ENCODE data around the gene CLDN18. TPM values are rescaled to one million over a fixed set of nuclear protein-coding genes. Genes with fewer than 3 reads are reported as not detected.

CLDN18 gene
- polyA plus RNA-seq, 2 donors: 0.05 to 0.61 TPM

DNA sequence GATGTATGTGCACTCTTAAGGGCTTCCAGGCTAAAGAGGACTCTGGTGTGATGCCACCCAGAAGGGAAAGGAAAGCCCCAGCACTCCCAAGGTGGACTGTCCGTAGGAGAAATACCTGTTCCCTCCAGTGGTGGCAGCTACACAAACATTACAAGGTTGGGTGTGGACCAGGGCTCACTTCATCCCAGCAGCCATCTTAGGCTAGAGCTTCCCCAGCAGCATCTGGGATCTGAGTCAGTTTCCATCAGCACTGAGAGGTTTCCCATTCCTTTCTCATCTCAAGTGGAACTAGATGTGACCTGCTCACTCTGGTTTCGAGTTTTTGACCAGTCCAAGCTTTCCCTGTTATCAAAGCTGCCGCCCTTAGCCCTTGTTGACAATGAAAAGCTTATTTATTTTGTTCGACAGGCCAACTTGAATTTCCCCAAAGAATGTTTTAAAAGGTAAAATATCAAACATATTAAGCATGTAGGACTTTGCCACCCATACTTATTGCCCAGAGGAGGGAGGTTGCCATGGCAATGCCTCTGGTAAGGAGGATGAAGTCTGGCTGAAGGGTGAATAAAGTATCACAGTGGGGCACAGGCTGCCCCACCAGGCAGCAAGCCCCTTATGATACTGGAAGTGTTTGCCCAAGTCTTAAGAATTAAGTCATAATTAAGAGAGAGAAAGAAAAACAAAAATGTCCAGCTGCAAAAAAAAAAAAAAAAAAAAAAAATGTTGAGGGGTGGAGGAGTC, 28.9 kb downstream of the CLDN18 start:
- Histone ChIP-seq H3K27me3 (ENCODE audit: control insufficient read depth in 1 of 2, insufficient read depth in 2 of 2, low read length in 2 of 2) (no peaks in the 10 kb centered on the region), H3K36me3 (ENCODE audit: control insufficient read depth in 2 of 2, insufficient read depth in 2 of 2, low read length in 1 of 2) (no peaks in the 10 kb centered on the region), H3K4me3 (ENCODE audit: low read depth in 1 of 2, low read length in 2 of 2) (no peak overlapping the region), H3K9me3 (ENCODE audit: control insufficient read depth in 2 of 2, insufficient read depth in 1 of 2, low read depth in 1 of 2, low read length in 1 of 2) (no peaks in the 10 kb centered on the region), H3K4me1 (ENCODE audit: control insufficient read depth in 2 of 2, insufficient read depth in 2 of 2, low read length in 1 of 2) (no peaks in the 10 kb centered on the region), H3K27ac (ENCODE audit: low read depth in 2 of 2, low read length in 1 of 2) (no peak overlapping the region)
- WGBS, 2 donors: 85 to 86% methylated on average over 4 of the region's 4 CpGs

DNA sequence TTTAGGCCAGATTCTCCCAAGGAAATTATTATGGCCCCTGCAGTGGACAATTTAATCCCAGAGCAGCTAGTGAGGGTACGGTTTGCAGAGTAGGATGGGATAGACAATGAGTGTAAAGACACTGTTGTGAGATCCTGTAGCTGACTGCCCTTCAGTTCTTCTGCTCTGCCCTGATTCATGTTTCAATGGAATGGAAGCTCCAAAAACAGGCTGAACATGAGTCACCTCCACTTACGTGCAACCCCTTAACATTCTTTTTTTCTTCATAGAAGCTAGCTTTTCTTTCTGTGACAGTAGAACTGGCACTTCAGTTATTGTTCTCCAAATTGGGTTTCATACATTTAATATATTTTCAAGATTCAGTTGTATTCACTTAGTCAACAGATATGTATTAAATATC, 32.1 kb downstream of the CLDN18 start:
- H3K4me1 ChIP-seq (ENCODE audit: control insufficient read depth in 2 of 2, insufficient read depth in 2 of 2, low read length in 1 of 2): no peaks in the 10 kb centered on the region
- H3K27ac ChIP-seq (ENCODE audit: low read depth in 2 of 2, low read length in 1 of 2): no peak overlapping the region
- WGBS, 2 donors: 64 to 72% methylated on average over 2 of the region's 2 CpGs
- H3K36me3 ChIP-seq (ENCODE audit: control insufficient read depth in 2 of 2, insufficient read depth in 2 of 2, low read length in 1 of 2): no peaks in the 10 kb centered on the region
- H3K27me3 ChIP-seq (ENCODE audit: control insufficient read depth in 1 of 2, insufficient read depth in 2 of 2, low read length in 2 of 2): no peaks in the 10 kb centered on the region
- no peak overlapping the region for H3K4me3 ChIP-seq (ENCODE audit: low read depth in 1 of 2, low read length in 2 of 2)
- H3K9me3 ChIP-seq (ENCODE audit: control insufficient read depth in 2 of 2, insufficient read depth in 1 of 2, low read depth in 1 of 2, low read length in 1 of 2): no peaks in the 10 kb centered on the region

DNA sequence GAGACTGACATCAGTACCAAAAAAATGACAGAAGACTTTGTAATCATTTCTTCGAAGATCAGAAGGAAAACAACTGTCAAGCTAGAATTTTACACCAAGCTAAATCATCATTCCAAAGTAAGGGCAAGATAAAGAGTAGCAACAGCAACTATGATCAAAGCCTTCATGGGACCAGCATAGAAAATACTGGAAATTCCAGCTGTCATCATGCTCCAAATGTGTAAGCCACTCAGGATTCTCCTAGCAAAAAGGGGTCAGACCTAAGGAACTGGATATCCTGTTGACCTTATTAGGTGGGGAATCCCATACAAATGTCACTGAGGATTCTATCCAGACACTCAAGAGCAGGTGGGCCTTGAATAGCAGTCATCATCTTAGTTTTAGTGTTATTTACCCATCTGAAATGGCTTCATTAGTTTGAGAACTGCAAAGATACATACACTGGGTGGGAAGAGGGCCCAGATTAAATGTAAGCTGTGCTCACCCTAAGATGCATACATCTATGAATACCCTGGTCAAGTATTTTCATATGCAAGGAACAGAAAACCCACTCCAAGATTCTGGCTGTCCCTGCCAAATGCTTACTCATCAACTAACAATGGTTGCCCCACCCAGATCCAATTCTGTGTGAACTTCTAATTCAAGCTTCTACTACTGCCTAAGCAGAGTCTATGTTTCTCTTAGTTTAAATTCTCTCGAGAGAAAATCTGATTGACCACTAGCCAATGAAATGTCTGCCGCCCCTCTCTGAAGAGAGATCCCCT, 33.5 kb downstream of the CLDN18 start:
- H3K27me3 ChIP-seq (ENCODE audit: control insufficient read depth in 1 of 2, insufficient read depth in 2 of 2, low read length in 2 of 2): no peaks in the 10 kb centered on the region
- H3K9me3 ChIP-seq (ENCODE audit: control insufficient read depth in 2 of 2, insufficient read depth in 1 of 2, low read depth in 1 of 2, low read length in 1 of 2): no peaks in the 10 kb centered on the region
- no peak overlapping the region for H3K27ac ChIP-seq (ENCODE audit: low read depth in 2 of 2, low read length in 1 of 2)
- H3K4me3 ChIP-seq (ENCODE audit: low read depth in 1 of 2, low read length in 2 of 2): no peak overlapping the region
- no peaks in the 10 kb centered on the region for H3K4me1 ChIP-seq (ENCODE audit: control insufficient read depth in 2 of 2, insufficient read depth in 2 of 2, low read length in 1 of 2)
- H3K36me3 ChIP-seq (ENCODE audit: control insufficient read depth in 2 of 2, insufficient read depth in 2 of 2, low read length in 1 of 2): no peaks in the 10 kb centered on the region
- 63 to 68% methylated on average over 3 of the region's 3 CpGs for WGBS, 2 donors

DNA sequence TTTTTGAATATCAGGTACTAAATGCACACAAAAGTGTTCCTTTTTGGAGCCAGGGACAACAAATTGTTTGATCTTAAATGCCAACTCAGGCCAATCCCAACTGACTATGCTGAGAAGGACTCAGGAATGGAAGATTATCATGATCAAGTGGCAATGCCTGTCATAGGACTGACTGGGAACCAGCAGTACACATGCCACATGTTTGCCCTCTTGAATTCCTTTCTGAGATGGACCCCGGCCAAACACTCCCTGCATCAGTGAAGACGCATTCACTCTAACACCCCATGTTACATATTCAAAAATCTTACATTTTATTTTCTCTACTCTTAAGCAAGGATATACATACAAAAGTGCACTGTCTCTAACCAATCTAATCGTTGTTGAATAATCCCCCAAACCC, 36.1 kb downstream of the CLDN18 start:
- WGBS, 2 donors: 83 to 88% methylated on average over 3 of the region's 3 CpGs

DNA sequence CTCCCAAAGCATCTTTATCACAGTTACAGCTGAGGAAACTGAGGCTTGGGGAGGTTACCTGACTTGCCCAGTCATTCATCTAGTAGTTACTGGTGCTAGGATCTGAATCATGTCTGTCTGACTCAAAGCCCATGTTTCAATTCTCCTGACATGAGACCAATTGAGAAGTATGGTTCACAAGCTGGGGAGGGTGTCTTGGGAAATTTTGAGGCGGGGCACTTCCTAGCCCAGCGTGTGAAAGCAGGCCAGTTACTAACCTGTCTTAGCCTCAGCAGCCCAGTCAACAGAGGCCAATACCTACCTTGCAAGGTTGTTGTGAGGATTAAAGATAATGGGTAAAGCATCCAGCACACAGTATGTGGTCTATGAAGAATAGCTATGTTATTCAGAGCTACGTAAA, 37.0 kb downstream of the CLDN18 start:
- Histone ChIP-seq H3K27ac (ENCODE audit: low read depth in 2 of 2, low read length in 1 of 2) (no peak overlapping the region), H3K27me3 (ENCODE audit: control insufficient read depth in 1 of 2, insufficient read depth in 2 of 2, low read length in 2 of 2) (no peaks in the 10 kb centered on the region), H3K36me3 (ENCODE audit: control insufficient read depth in 2 of 2, insufficient read depth in 2 of 2, low read length in 1 of 2) (peaks cover 0 to 5% of the 10 kb centered on the region in 2 donors), H3K4me1 (ENCODE audit: control insufficient read depth in 2 of 2, insufficient read depth in 2 of 2, low read length in 1 of 2) (no peaks in the 10 kb centered on the region), H3K4me3 (ENCODE audit: low read depth in 1 of 2, low read length in 2 of 2) (no peak overlapping the region), H3K9me3 (ENCODE audit: control insufficient read depth in 2 of 2, insufficient read depth in 1 of 2, low read depth in 1 of 2, low read length in 1 of 2) (no peaks in the 10 kb centered on the region)
- WGBS, 2 donors: 45 to 51% methylated on average over 3 of the region's 3 CpGs

More for the DNA sequence above, 36.1 kb downstream of the CLDN18 start:
- no peak overlapping the region for H3K27ac ChIP-seq (ENCODE audit: low read depth in 2 of 2, low read length in 1 of 2)
- peaks cover 0 to 5% of the 10 kb centered on the region in 2 donors for H3K36me3 ChIP-seq (ENCODE audit: control insufficient read depth in 2 of 2, insufficient read depth in 2 of 2, low read length in 1 of 2)
- H3K4me3 ChIP-seq (ENCODE audit: low read depth in 1 of 2, low read length in 2 of 2): no peak overlapping the region
- no peaks in the 10 kb centered on the region for H3K4me1 ChIP-seq (ENCODE audit: control insufficient read depth in 2 of 2, insufficient read depth in 2 of 2, low read length in 1 of 2)
- H3K9me3 ChIP-seq (ENCODE audit: control insufficient read depth in 2 of 2, insufficient read depth in 1 of 2, low read depth in 1 of 2, low read length in 1 of 2): no peaks in the 10 kb centered on the region
- H3K27me3 ChIP-seq (ENCODE audit: control insufficient read depth in 1 of 2, insufficient read depth in 2 of 2, low read length in 2 of 2): no peaks in the 10 kb centered on the region

DNA sequence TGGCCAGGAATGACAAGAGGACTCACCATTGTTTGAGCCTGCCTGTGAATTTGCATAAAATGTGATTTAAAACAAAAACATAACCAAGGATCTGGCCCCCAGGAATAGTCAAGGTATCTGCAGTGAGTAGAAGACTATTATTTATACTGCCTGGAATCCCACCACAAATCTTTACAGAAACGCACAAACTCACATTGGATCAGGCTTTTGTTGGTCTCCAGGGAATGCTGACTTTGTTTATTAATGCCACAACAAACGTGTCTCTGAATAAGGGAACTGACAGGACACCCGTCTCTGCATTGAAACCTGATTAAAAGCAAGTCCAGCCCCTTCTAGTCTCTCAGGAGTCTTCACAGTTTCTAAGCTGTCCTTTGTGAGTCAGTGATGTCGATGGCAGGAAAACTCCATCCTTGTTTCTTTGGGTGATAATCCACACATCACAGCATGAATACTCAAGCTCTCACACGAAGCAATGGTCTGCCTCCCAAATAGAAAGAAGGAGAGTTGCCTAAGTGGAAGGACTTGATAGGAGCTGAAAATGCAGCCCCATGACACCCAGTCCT, 37.7 kb downstream of the CLDN18 start:
- Histone ChIP-seq H3K27me3 (ENCODE audit: control insufficient read depth in 1 of 2, insufficient read depth in 2 of 2, low read length in 2 of 2) (no peaks in the 10 kb centered on the region), H3K36me3 (ENCODE audit: control insufficient read depth in 2 of 2, insufficient read depth in 2 of 2, low read length in 1 of 2) (peaks cover 0 to 5% of the 10 kb centered on the region in 2 donors), H3K9me3 (ENCODE audit: control insufficient read depth in 2 of 2, insufficient read depth in 1 of 2, low read depth in 1 of 2, low read length in 1 of 2) (no peaks in the 10 kb centered on the region), H3K27ac (ENCODE audit: low read depth in 2 of 2, low read length in 1 of 2) (no peak overlapping the region), H3K4me1 (ENCODE audit: control insufficient read depth in 2 of 2, insufficient read depth in 2 of 2, low read length in 1 of 2) (no peaks in the 10 kb centered on the region), H3K4me3 (ENCODE audit: low read depth in 1 of 2, low read length in 2 of 2) (no peak overlapping the region)
- 64 to 71% methylated on average over 5 of the region's 5 CpGs for WGBS, 2 donors

DNA sequence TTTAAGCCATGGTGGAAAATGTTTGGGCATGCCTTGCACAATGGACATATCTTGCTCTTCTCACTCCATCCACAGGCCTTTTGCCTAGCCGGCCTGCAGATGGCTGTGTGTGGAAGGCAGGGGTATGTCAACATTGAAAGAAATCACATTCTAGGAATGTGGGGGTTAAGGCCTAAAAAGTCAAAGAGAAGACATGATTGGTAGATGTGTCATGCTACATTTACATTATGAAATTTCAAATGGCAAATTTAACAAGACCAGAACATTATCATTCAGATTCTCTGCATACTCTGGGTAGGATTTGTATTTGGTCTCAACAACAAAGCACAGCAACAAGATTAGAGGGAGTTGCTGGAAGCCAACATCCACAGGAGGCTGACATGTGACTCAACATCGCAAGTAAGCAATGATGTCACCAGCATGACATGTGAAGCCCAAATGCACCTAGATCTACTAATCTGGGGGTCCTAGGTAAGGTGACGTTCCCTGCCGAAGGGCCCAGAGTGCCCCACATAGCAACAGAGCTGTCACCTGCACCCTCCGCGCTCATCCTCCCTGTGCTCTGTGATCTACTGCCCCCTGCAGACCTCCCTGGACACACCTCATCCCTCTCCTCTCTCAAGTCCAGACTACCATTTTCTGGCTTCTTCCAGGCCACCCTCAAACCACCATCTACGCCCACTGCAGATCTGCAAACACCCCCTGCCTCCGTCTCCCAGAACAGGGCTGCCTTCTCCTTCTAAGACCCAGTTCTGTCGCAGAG, 39.4 kb downstream of the CLDN18 start:
- WGBS, 2 donors: 92 to 94% methylated on average over 9 of the region's 9 CpGs
- H3K27ac ChIP-seq (ENCODE audit: low read depth in 2 of 2, low read length in 1 of 2): no peak overlapping the region
- H3K27me3 ChIP-seq (ENCODE audit: control insufficient read depth in 1 of 2, insufficient read depth in 2 of 2, low read length in 2 of 2): no peaks in the 10 kb centered on the region
- no peaks in the 10 kb centered on the region for H3K4me1 ChIP-seq (ENCODE audit: control insufficient read depth in 2 of 2, insufficient read depth in 2 of 2, low read length in 1 of 2)
- no peaks in the 10 kb centered on the region for H3K9me3 ChIP-seq (ENCODE audit: control insufficient read depth in 2 of 2, insufficient read depth in 1 of 2, low read depth in 1 of 2, low read length in 1 of 2)
- H3K4me3 ChIP-seq (ENCODE audit: low read depth in 1 of 2, low read length in 2 of 2): no peak overlapping the region
- peaks cover 3 to 5% of the 10 kb centered on the region in 2 donors for H3K36me3 ChIP-seq (ENCODE audit: control insufficient read depth in 2 of 2, insufficient read depth in 2 of 2, low read length in 1 of 2)

DNA sequence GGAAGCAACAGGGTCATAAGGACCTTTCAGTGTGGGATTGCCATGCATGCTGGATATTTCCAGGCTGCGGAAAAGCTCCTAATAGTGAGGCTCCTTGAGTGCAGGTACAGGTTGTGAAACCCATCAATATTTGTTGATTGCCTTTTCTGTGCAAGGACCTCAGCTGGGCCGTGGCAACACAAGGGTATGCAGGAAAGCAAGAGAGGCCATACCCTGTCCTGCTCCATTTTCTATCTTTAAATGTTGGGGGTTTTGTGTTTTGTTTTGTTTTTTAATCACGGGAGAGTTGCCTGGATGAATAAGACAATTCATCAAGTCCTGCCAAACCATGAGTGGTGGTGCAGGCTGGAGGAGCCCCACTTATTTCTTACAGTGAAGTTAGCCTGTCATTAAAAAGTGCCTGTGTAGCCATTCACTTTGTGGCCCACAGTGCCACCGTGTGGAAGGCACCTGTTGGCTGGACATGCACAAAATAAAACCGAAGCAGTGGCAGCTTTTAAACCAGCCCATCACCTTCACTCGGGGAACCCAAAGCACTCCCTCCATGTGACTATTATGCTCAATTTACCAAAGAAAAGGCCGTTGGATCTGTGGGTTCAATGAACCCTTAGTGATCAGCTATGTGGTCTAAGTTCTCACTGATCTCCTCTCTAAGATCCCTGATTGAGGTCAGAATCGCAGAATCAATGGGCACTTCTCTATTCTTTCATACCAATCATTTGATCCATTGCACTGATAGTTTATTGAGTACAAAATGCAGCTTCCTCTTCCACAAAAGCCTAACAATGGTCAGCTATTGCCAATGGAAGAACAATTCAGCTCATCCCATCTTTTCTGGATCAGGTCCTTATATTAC, 42.2 kb downstream of the CLDN18 start:
- H3K4me1 ChIP-seq (ENCODE audit: control insufficient read depth in 2 of 2, insufficient read depth in 2 of 2, low read length in 1 of 2): no peaks in the 10 kb centered on the region
- no peaks in the 10 kb centered on the region for H3K9me3 ChIP-seq (ENCODE audit: control insufficient read depth in 2 of 2, insufficient read depth in 1 of 2, low read depth in 1 of 2, low read length in 1 of 2)
- no peak overlapping the region for H3K4me3 ChIP-seq (ENCODE audit: low read depth in 1 of 2, low read length in 2 of 2)
- 47 to 51% methylated on average over 8 of the region's 8 CpGs for WGBS, 2 donors
- no peaks in the 10 kb centered on the region for H3K27me3 ChIP-seq (ENCODE audit: control insufficient read depth in 1 of 2, insufficient read depth in 2 of 2, low read length in 2 of 2)
- H3K27ac ChIP-seq (ENCODE audit: low read depth in 2 of 2, low read length in 1 of 2): no peak overlapping the region
- peaks cover 3 to 5% of the 10 kb centered on the region in 2 donors for H3K36me3 ChIP-seq (ENCODE audit: control insufficient read depth in 2 of 2, insufficient read depth in 2 of 2, low read length in 1 of 2)

DNA sequence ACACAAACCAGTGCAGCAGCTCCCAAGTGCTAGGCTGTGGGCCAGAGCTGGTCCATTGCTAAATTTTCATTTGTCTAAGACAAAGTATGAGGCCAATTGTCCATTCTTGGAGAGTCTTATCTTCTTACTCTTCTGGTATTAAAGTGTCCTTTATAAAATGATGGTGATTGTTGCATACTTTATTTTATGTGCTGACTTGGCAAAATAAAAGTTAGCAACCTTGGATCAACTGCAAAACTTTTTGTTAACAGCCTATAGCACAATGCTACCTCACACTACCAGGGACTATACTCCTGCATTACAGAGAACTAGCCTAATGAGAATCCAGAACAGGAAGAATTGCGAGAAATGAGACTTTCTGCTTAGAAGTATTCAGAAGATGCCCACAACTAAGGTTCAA, 44.1 kb downstream of the CLDN18 start:
- Histone ChIP-seq H3K4me1 (ENCODE audit: control insufficient read depth in 2 of 2, insufficient read depth in 2 of 2, low read length in 1 of 2) (no peaks in the 10 kb centered on the region), H3K9me3 (ENCODE audit: control insufficient read depth in 2 of 2, insufficient read depth in 1 of 2, low read depth in 1 of 2, low read length in 1 of 2) (no peaks in the 10 kb centered on the region), H3K4me3 (ENCODE audit: low read depth in 1 of 2, low read length in 2 of 2) (no peak overlapping the region), H3K36me3 (ENCODE audit: control insufficient read depth in 2 of 2, insufficient read depth in 2 of 2, low read length in 1 of 2) (peaks cover 1 to 3% of the 10 kb centered on the region in 2 donors), H3K27ac (ENCODE audit: low read depth in 2 of 2, low read length in 1 of 2) (no peak overlapping the region), H3K27me3 (ENCODE audit: control insufficient read depth in 1 of 2, insufficient read depth in 2 of 2, low read length in 2 of 2) (no peaks in the 10 kb centered on the region)
- 93 to 94% methylated on average over 1 of the region's 1 CpG for WGBS, 2 donors
